HCEC 1CT (cell line): ENCODE data around the gene DOCK4.

ENCODE experiments used
- DNase-seq: peaks from one replicate; pipeline ENCODE4 v3.0.0-alpha.2; 2017

The DOCK4 gene

DNA sequence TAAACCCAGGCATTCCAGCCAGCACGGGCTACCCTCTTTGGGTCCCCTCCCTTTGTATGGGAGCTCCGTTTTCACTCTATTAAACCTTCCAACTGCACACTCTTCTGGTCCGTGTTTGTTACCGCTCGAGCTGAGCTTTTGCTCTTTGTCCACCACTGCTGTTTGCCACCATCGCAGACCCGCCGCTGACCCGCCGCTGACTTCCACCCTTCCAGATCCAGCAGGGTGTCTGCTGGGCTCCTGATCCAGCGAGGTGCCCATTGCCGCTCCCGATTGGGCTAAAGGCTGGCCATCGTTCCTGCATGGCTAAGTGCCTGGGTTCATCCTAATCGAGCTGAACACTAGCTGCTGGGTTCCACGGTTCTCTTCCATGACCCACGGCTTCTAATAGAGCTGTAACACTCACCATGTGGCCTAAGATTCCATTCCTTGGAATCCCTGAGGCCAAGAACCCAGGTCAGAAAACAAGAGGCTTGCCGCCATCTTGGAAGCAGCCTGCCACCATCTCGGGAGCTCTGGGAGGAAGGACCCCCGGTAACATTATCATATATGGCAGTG is 14.8 kb upstream of the DOCK4 start:
- no peak for DNase-seq

DNA sequence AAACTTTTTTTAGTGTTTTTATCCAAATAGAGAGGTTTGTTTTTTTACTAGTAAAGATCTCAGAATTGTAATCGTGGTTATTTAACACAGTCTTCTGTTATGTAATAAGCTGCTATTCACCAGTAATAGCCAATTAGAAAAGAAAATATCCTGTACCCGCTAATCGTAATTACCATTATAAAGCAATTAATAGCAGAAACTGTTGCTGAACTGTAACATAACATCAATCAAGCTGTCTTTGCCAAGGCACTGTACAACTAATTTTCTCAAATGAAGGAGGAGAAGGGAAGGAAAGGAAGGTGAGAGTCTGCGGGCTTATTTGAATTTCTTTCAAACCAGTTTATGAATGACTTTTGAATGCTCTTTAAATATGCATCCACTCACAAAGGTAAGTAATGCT is 9.6 kb upstream of the DOCK4 start:
- no peak for DNase-seq

DNA sequence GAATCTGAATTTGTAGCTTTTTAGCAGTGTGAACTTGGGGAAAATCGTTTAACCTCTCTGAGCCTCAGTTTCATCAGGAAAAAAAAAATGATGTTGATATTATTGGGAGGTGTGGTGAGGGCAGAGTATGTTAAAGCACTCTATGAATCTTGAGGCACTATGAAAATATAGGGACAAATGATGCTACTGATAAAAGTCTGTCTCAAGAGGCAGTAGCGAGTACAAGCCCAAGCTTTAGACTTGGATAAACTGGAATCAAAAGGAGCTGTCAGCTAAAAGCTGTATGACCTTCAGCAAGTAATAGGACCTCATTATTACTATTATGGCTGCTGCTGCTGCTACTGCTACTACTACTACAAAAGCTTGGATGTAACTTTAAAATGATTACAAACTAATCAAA is 8.7 kb upstream of the DOCK4 start:
- DNase-seq = no peak

DNA sequence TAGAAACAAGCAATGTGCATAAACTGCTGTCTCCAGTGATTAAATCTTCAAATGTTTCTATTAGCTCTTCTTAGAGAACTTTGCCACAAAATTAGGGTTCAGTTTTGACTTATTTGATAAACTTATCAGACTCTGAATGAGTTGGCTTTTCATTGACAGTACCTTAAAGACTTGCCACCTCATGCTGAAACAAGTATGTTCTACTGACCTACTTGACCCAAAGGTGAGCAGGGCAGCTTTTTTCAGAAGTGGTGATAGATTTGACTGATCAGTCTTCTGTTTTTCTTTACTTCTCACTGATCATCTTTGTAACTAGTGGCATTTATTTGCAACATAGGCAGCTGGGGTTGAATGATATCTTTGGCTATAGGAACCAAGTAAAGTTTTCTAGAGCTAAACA is 8.1 kb upstream of the DOCK4 start:
- DNase-seq = no peak

DNA sequence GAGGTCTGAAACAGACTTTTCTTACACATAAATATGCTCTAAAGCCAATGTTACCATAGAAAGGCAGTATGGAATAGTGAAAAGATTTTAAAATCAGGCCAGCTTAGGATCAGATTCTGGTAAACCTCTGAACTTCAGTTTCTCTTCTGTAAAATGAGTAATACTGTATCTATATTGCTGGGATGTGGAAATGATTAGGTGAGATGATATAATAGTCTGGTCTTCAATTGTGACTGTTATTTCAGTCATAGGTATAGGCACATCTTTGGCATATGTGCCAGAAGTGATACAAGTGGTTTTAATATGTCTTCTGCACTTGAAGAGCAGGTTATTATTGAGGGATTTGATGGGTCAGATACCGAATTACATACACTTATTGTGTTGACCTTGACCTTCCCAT is 7.5 kb upstream of the DOCK4 start:
- DNase-seq = no peak

DNA sequence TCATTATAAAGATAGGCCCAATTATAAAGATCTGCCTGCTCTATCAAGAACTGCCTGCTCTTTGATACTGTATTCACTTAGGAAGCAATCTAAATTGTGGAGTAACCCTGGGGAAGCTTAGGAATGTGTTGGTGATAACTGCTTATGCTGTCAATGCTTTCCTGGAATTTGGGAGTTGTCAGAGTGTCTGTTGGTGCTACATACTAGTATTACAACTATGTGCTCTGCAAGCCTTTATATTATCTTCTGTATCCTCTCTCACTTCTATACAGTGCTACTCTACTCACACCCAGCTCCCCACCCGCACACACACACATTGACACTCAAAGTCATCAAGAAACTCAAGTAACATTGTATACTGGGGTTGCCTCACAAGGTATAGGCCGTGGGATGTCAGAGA is 6.4 kb upstream of the DOCK4 start:
- no peak for DNase-seq

DNA sequence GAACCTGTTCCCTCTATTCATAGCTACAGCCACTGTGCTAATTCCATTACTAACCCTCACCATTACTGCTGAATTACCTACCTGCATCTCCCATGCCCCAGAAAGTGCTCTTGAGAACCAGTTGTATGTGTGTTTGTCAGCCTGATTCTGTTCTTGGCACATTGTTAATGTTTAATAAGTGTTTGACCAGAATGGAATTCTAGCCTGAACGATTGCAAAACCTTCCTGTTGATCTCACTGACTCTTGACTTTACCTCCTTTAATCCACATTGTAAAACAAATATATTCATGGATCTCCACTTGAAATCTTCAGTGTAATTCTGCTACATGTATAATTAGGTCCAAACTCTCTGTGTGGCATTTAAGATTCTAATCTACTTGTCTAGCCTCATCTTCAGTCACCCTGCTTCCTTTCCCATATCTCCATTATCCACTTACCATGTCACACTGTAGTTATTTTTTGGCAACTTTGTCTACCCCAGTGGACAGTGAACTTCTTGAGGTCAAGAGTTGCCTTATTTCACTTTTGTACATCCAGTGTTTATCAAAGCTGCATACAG is 5.2 kb upstream of the DOCK4 start:
- DNase-seq = peak; percentile 73

DNA sequence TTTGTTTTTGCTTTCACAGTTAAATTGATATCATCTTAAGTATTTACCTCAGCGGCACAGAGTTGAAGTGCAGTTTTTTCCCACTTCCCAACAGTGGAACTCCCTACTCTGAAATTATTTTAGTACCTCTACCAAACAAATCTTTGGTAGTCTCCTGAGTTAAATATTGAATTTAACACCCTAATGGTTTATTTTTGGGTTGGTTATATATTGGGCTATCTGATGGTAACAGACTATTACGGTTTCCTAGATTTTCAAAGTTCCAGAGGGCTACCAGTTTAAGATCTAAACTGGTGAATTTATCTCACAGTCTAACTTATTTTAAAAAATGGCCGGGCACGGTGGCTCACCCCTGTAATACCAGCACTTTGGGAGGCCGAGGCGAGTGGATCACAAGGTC is 1.6 kb upstream of the DOCK4 start:
- DNase-seq = no peak

DNA sequence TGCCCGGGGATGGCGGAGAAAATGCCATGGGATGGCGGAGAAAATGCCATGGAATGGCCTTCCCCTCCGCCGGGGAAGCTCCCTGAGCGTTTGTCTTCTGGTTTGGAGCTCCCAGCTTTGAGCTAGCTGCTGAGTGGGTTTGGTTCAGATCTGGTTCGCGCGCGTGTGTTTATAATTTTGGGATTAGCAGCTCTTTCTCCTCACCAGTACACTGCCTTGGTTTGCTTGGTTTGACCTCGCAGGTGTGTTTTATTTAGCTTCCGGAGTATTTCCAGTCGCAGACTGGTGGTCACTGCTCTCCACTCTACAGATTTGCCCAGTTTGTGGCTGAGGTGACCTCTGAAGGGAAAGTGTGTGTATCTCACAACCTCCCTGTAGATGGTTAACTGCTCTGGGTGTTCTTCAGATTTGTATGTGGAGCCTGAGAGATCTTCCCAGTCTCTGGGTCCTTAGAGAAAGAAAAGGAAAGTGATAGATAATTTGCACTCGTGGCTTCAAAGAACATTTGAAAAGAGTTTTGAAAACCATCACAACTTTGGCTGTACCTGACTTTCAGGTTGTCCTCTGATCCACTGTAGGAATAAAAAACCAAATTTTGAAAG is 893 bp upstream of the DOCK4 start:
- no peak for DNase-seq

DNA sequence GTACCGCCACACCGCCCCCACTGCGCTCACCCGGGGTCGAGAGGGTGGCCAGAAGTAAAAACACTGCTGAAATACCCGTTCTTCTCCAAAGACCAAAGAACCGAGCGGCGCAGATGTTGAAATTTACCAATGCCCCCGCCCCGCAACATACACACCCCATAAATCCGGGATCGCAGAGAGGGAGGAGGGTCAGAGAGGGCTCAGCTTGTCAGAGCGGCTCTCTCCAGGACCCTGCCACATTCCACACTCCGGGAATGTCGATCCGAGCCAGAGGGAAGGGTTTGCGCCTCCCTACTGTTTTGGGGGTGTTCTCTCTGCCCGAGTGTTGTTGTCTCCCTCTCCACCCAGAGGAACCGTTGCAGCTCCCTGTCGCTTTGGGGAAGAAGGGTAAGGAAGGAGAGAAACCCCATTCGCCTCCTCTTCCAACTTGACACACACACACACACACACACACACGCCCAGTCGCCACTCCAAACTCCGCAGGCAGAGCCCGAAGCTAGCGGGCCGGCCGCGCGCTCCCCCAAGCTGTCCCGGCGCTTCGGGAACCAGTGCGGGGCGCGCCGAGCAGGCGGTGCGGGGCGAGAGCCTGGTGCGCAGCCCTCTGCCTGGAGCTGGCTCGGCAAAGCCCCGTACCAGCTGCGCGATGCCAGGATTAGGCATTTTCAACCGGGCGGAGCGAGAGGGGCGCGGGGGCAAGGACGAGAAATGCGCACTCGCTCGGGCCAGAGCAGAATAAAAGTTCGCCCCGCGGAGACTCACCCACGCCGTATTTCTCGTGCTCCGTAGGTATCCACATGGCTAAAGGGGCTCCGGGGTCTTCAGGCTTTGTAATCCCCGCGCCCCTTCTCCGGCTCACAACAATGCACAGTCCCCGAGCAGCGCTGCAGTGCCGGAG is 609 bp downstream of the DOCK4 start:
- peak; percentile 72 for DNase-seq

DNA sequence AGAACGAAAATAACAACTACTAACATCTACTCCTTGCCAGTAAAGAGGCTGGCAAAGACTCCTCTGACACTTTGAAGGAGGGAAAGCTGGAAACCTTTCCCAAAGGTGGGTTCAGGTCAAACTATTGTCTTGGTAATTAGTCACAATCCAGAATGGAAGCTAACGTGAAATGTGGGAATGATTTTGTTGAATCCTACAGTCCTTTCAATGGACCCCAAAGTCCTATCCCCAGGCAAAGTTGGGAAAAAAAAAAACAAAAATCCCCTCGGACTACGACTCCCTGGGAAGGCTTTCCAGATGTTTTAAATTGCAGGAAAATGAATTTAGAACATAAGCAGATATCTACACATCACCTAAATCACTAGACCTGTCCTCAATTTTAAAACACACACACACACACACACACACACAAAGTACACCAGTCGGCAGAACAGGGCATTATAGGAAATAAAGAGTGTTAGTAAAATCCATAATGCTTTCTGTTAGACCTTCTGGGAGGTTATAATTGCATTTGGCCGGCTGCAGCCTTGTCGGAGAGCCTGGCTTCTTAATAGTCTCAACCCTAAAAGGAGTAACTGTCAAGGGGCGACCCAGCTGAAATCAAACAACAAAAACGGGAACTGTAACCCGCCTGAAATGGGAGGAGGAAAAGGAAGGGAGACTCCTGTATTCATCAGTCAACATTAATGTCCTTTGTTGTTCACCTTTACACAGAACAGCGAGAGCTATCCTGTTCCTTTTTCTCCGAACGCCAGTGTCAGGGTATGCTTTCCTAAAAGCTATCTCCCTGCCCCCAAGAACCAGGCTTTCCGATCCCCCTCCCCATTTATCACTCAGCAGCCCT is 1.5 kb downstream of the DOCK4 start:
- peak; percentile 22 for DNase-seq

DNA sequence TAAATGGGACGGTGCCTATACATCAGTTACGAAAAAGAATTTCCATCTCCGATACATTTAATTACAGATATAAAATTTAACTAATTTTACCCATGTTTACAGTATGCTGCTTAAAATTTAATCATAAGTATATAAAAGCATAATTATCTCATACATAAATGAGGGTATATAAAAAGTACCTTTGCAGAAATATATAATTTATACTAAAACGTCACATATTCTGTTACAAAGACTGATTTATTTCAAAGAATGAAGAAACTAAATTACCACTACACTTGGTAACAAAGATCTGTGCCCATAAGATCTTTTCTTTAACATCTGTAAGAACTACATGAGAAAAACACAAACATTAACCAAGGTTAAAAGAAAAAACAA is 2.8 kb downstream of the DOCK4 start:
- DNase-seq = no peak

DNA sequence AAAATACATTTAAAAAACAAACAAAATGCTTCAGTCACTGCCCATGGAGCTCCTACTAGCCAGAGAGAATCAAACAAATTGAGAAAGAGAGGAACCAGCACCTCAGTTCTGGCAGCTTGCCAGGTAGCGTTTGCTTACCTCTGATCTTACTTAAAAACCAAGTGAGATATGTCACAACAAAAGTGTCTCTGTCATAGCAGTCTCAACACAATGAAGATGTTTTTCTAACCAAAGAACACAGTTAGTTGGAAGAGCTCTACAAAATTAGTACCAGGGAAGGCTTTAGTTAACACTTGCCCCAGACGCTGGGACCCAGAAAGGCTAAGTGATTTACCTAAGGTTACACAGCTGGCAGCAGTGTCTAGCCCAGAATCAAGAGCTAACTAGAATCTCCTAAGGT is 3.4 kb downstream of the DOCK4 start:
- DNase-seq = no peak

DNA sequence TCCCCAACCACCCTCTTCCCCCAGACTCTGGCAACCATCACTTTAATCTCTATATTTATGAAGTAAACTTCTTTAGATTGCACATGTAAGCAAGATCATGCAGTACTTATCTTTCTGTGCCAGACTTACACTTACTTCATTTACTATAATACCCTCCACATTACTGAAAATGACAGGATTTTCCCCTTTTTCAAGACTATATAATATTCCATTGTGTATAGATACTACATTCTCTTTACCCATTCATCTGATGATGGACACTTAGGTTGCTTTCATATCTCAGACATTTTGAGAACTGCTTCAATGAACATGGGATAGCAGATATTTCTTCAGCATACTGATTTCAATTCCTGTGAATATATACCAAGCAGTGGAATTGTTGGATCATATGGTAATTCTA is 4.4 kb downstream of the DOCK4 start:
- no peak for DNase-seq

DNA sequence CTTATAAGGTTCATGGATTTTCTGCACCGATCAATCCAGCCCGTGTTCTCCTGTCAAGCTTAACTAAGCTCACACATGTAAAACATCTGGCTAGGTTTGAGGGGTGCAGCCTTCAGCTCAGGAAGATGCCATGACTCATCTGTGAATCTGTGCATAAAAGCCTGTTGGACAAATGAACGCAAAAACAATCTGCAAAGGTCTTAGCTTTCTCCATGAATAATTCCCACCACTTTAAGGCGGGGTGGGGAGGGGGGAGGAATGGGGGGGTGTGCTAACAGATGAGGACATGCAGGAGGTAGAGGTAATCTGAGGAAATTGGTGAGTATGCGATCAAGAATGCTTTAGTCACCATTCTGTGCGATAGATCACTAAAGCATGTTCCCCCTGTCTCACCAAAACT is 4.8 kb downstream of the DOCK4 start:
- DNase-seq = peak; percentile 99

DNA sequence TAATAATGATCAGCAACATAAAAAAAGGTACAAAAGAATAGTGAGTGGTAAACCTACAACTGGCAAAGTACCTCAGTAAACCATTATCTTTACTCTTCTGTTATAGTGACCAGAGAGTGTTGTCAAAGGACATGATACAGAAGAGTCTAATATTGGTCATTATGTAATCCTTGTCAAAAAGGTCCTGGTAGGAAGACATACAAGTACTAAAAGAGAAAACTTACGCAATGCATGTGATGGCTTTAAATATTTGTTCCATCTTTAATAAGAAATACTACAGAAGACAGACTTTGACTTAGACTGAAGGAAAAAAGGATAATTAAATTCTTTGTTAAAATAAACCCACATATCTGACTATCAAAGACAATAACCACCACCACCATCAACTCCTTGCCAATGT is 6.5 kb downstream of the DOCK4 start:
- DNase-seq = no peak

DNA sequence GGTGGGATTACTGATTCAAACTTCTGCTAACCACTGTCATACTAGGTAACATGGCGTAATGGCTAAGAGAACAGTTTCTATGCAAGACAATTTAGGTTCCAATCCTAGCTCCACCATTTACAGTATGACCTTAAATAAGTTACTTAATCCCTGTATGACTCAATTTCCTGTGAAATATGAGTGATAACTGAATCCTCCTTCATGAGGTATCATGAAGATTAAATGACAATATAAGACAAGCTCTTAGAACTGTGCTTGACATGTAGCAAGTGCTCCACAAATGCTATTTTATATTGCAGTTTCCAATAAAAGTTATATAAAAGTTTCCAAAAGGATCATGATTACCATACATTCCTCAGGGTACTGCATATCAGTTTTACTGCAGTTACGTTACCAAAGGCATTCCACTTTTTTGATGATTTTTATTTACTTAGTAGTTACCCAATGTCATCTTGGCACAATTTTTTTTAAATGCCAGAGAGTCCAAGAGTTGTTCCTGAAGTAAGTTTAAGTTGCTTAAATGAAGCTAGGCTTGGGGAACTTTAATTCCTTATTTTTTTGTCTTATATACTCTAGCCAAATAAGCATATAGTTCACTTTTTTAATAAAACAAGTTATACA is 7.1 kb downstream of the DOCK4 start:
- peak; percentile 79 for DNase-seq

DNA sequence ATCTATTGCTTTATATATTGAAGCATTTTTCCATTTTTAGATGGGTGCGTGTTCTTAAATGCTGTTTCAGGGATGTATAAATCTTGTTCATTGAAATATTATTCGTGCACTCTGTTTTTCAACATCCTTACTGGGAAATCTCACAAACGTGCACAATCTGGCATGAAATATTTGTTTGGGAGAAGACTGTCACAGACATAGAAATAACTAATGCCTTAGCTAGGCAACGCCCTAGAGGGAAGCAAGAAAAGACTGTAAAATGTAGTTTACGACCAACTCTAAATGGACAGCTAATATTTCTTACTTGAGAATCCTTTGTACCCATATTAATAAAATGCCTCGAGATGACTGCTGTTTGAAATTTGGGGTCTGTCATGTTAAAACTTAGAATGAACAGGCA is 8.9 kb downstream of the DOCK4 start:
- no peak for DNase-seq

DNA sequence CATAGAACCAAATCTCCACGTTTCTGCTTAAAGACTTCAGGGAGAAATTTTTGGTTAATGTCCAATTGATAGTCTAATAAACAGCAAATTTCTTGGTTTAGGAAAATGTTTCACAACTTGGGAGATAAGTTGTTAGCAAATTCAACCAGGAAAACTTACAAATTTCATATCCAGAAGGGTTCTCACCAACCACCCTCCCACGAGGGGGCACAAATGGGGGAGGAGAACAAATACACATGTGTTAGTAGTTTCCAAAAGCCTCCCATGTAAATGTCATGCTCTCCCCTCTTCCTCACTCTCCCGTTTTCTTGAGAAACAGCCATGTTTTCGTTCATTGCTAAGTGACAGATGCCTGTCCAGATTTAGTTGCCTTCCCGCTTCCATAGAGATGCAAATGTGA is 10.5 kb downstream of the DOCK4 start:
- DNase-seq = no peak

DNA sequence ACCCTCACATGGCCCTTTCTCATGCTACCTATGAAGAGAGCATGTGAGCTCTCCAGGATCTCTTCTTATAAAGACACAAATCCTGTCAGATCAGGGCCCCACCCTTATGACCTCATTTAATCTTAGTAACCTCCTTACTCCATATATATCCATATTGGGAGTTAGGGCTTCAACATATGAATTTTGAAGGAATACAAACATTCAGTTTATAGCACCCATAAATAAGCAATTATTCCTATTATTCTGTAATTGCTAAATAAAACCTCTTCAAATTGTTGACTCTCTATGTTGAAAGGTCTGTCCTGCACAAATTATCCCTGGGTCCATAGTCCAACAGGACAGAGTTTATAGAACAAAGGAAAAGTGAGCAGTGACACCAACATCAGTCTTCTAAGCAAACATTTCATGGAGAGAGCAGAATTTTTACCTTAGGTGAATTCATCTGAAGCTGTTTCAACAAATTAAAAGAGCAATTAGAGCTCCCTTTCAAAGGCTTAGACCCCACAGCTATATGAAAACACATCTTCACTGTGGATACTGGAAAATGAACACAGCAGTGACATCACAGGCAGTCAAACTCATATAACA is 12.2 kb downstream of the DOCK4 start:
- no peak for DNase-seq

DNA sequence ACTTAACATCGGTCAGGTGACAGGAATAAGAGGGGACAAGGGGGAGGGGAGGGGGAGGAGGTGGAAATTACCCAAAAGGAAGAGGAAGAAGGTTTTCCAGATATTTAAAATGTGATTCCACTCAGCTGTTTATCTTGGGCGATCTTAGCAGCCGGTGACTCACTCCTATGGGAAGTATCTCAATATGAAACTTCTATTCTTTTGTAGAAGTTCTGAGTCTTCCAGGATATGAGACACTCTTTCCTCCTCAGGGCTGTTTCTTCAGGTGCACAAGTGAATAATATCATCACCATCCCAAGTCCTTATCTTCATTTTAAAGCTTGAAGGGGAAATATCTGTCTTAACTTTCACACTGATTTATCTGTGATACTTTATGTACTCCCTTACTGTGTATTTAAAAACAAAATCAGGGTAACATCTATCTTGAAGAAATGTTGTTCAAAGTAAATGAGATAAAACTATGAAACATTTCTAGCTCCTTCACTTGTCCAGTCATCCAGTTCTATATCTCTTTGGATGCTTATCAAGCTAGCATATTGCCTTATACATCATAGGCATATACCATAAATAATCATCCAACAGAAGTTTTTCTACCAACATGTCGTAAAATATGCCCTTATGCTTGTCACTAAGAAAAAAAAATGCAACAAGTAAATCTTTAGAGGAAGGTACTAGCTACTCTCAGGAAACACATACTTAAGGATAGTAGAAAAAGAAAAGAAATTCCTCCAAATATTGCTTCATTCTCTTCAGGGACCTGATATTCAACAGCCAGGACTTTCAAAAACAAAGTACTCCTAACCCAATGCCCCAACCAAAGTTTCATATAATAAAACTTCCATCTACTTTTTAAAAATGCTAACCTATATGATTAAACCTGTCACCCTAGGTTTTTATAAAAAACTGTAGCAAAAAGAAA is 13.7 kb downstream of the DOCK4 start:
- peak; percentile 86 for DNase-seq
